ENCODE measurements around the gene NRCAM. TPM values are rescaled to one million over a fixed set of nuclear protein-coding genes. Genes with fewer than 3 reads are reported as not detected.

The NRCAM gene
- total RNA-seq, 1 donor from 2014 or later = 0.53 TPM

DNA sequence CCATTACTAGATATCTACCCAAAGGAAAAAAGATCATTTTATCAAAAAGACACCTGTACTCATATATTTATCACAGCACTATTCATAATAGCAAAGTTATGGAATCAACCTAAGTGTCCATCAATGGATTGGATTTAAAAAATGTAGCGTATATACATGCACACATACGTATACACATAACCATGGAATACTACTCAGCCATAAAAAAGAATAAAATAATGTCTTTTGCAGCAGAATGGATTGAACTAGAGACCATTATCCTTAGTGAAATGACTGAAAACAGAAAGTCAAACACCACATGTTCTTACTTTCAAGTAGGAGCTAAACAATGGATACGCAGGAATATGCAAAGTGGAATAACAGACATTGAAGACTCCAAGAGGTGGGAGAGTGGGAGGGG, 168.4 kb downstream of the NRCAM start:
- no peak for DNase-seq (ENCODE audit: low spot score in 2 of 2)
- TF ChIP-seq, protein P1, sequence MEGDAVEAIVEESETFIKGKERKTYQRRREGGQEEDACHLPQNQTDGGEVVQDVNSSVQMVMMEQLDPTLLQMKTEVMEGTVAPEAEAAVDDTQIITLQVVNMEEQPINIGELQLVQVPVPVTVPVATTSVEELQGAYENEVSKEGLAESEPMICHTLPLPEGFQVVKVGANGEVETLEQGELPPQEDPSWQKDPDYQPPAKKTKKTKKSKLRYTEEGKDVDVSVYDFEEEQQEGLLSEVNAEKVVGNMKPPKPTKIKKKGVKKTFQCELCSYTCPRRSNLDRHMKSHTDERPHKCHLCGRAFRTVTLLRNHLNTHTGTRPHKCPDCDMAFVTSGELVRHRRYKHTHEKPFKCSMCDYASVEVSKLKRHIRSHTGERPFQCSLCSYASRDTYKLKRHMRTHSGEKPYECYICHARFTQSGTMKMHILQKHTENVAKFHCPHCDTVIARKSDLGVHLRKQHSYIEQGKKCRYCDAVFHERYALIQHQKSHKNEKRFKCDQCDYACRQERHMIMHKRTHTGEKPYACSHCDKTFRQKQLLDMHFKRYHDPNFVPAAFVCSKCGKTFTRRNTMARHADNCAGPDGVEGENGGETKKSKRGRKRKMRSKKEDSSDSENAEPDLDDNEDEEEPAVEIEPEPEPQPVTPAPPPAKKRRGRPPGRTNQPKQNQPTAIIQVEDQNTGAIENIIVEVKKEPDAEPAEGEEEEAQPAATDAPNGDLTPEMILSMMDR (IDR thresholded peaks at IDR 0.05) = no peak
- no peak overlapping the region for H3K27ac ChIP-seq
- H3K9me3 ChIP-seq = no peaks in the 10 kb centered on the region
- intact Hi-C loops (cut with DNase I) = no loop called here
- H3K36me3 ChIP-seq = no peaks in the 10 kb centered on the region
- no peak overlapping the region for H3K4me3 ChIP-seq
- H3K27me3 ChIP-seq = no peaks in the 10 kb centered on the region
- no peaks in the 10 kb centered on the region for H3K4me1 ChIP-seq

DNA sequence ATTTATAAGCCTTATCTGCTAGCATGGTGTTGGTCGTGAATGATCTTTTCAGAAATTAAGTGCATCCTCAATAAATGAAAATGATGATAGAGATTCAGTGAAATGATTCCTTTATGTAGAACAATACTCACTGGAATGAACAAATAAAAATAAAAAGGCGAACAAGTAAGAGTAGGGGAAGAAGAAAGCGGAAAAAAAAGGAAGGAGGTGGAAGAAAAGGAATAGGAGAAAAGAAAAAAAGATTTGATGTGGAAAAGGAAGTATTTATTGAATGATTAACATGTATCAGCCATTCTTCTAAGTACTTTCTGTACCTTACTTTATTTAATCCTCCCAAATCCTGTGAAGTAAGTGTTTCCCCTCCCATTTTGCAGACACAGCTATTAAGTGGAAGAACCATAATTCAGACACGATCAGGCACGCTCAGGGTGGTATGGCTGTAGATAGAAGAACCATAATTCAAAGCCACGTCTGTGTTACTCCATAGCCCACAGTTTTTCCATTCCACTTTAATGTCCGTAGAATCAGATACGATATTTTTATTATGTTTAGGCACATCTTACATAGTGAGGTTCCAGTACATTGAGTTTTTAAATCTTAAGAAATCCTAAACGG, 169.8 kb downstream of the NRCAM start:
- Histone ChIP-seq H3K27ac (no peak overlapping the region), H3K4me3 (no peak overlapping the region), H3K4me1 (no peaks in the 10 kb centered on the region), H3K9me3 (no peaks in the 10 kb centered on the region), H3K27me3 (no peaks in the 10 kb centered on the region), H3K36me3 (no peaks in the 10 kb centered on the region)
- DNase-seq (ENCODE audit: low spot score in 2 of 2) = no peak
- intact Hi-C loops (cut with DNase I) = no loop called here
- TF ChIP-seq, protein P1 (IDR thresholded peaks at IDR 0.05) = no peak

DNA sequence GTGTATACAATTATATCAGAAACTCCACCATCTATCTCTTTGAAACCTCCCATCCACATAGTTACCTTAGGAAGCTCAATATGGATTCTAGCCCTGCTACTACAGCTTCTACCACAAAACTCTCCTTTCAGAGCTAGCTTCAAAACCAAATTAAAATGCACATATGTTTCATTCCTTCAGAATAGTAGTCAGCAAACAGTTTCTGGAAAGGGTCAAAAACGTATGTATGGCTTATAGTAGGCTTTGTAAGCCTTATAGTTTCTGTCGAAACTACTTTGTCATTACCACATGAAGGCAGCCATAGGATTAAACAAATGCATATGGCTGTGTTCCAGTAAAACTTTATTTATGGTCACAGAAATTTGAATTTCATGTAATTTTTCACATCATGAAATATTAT, 170.5 kb downstream of the NRCAM start:
- no peak overlapping the region for H3K27ac ChIP-seq
- intact Hi-C loops (cut with DNase I) = no loop called here
- TF ChIP-seq, protein P1 (IDR thresholded peaks at IDR 0.05) = no peak
- no peak for DNase-seq (ENCODE audit: low spot score in 2 of 2)
- H3K4me3 ChIP-seq = no peak overlapping the region
- H3K9me3 ChIP-seq = no peaks in the 10 kb centered on the region
- H3K36me3 ChIP-seq = no peaks in the 10 kb centered on the region
- no peaks in the 10 kb centered on the region for H3K4me1 ChIP-seq
- H3K27me3 ChIP-seq = no peaks in the 10 kb centered on the region

DNA sequence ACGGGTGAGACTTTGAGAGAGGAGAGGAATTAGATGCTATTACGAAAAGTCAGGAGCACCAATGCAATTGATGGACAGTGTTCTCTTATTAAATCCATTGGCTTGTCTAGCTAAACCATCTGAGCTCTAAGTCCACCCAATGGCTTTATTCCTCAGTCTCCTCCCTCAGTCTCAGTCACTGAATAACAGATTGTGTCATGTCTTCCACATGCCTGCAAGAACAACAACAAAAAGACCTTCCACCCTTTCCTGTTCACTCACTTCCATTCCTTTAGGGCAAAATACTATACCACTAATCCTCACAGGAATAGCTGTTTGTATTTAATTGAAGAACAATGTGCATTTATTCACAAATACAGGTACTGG, 171.2 kb downstream of the NRCAM start:
- Histone ChIP-seq H3K4me1 (no peaks in the 10 kb centered on the region), H3K27ac (no peak overlapping the region), H3K27me3 (no peaks in the 10 kb centered on the region), H3K4me3 (no peak overlapping the region), H3K9me3 (no peaks in the 10 kb centered on the region), H3K36me3 (no peaks in the 10 kb centered on the region)
- intact Hi-C loops (cut with DNase I) = no loop called here
- no peak for DNase-seq (ENCODE audit: low spot score in 2 of 2)
- TF ChIP-seq, protein P1 (IDR thresholded peaks at IDR 0.05) = no peak

DNA sequence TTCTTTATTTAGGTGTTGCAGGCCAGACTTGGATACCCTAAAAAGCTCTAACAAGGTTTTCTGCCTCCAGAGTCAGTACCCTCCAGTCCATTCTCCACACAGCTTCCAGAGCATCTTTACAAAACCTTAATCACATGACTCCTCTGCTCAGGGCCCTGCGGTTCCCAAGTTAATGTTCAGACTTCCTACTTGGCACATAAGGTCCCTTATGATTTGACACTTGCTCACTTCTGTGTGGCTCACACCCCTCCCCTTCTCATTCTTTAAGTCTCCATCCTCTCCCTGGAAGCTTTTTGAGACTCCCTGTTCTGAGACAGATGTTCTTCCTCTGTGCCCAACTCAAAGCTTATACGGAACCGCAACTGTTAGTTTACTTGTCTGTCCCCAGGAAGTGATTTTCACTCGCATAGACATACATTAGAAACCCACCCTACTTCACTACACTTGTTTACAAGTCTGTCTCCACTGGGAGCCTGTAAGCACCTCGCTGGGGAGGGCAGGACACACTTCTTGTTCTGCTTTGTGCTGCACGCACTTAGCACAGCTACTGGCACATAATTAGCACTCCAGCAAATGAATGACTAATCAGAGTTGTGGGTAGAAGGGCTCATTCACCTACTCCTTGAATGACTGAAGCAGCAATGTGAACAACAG, 171.8 kb downstream of the NRCAM start:
- Histone ChIP-seq H3K4me3 (no peak overlapping the region), H3K9me3 (no peaks in the 10 kb centered on the region), H3K27me3 (no peaks in the 10 kb centered on the region), H3K36me3 (no peaks in the 10 kb centered on the region), H3K27ac (no peak overlapping the region), H3K4me1 (no peaks in the 10 kb centered on the region)
- TF ChIP-seq, protein P1 (IDR thresholded peaks at IDR 0.05) = no peak
- no peak for DNase-seq (ENCODE audit: low spot score in 2 of 2)
- intact Hi-C loops (cut with DNase I) = no loop called here

All from ascending aorta (tissue), 2 donors.